ENCODE data around the gene ASXL2. TPM values are rescaled to one million over a fixed set of nuclear protein-coding genes. Genes with fewer than 3 reads are reported as not detected.

Gene ASXL2
- polyA plus RNA-seq, 3 donors: 3.6 to 13.4 (median 7.1) TPM

DNA sequence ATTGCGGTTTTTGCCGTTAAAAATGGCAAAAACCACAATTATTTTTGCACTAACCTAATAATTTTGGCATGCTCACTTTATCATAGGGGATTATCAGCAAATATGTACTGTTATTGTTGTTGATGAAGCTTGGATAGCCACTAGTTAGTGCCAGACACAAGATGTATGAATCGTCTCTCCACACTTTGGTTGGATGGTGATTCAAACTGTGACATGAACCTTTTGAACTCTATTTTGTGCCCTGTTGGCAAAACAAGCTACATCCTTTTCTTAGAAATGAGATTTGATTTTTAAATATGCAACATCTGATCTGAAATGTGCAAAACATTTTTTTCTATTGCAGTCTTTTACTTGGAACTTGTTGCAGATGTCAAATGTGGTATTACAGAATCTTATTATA is 156.1 kb downstream of the ASXL2 start:
- TF ChIP-seq, protein P1, sequence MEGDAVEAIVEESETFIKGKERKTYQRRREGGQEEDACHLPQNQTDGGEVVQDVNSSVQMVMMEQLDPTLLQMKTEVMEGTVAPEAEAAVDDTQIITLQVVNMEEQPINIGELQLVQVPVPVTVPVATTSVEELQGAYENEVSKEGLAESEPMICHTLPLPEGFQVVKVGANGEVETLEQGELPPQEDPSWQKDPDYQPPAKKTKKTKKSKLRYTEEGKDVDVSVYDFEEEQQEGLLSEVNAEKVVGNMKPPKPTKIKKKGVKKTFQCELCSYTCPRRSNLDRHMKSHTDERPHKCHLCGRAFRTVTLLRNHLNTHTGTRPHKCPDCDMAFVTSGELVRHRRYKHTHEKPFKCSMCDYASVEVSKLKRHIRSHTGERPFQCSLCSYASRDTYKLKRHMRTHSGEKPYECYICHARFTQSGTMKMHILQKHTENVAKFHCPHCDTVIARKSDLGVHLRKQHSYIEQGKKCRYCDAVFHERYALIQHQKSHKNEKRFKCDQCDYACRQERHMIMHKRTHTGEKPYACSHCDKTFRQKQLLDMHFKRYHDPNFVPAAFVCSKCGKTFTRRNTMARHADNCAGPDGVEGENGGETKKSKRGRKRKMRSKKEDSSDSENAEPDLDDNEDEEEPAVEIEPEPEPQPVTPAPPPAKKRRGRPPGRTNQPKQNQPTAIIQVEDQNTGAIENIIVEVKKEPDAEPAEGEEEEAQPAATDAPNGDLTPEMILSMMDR (IDR thresholded peaks at IDR 0.05): no peak
- H3K9ac ChIP-seq (ENCODE audit: insufficient read depth, low read length, poor library complexity, severe bottlenecking): no peak overlapping the region
- intact Hi-C loops (cut with micrococcal nuclease): no loop called here
- H3K9me3 ChIP-seq (replicated peaks in 1 of 2; ENCODE audit: control insufficient read depth in 1 of 2, insufficient read depth in 1 of 2, low read length in 2 of 2): no peaks in the 10 kb centered on the region
- Mint-ChIP-seq H3K27ac (no peak overlapping the region), H3K27me3 (ENCODE audit: low read depth in 3 of 3) (peaks cover 2 to 4% (median 2%) of the 10 kb centered on the region in 3 donors), H3K9me3 (peaks cover 0 to 5% (median 0%) of the 10 kb centered on the region in 7 donors), H3K4me3 (no peak overlapping the region), H3K36me3 (no peaks in the 10 kb centered on the region), H3K4me1 (no peaks in the 10 kb centered on the region)
- H4K20me1 ChIP-seq (ENCODE audit: insufficient read depth, low read length): no peaks in the 10 kb centered on the region
- no peak overlapping the region for H2AFZ ChIP-seq (ENCODE audit: insufficient read depth, low read depth, low read length, poor library complexity, severe bottlenecking)
- no peak overlapping the region for H3K4me3 ChIP-seq (replicated peaks in 1 of 3; ENCODE audit: low read depth in 2 of 3, low read length in 3 of 3)
- no peak overlapping the region for H3K4me2 ChIP-seq (replicated peaks; ENCODE audit: extremely low read depth, low read length, poor library complexity, severe bottlenecking)
- H3K36me3 ChIP-seq (replicated peaks in 1 of 2; ENCODE audit: control insufficient read depth in 1 of 2, insufficient read depth in 2 of 2, low read length in 2 of 2): no peaks in the 10 kb centered on the region
- H3K4me1 ChIP-seq (ENCODE audit: control insufficient read depth in 1 of 2, insufficient read depth in 2 of 2, low read length in 2 of 2): no peaks in the 10 kb centered on the region
- H3K79me2 ChIP-seq (ENCODE audit: insufficient read depth, low read length): no peaks in the 10 kb centered on the region
- H3K27me3 ChIP-seq (ENCODE audit: control insufficient read depth in 2 of 2, insufficient read depth in 2 of 2, low read length in 2 of 2): no peaks in the 10 kb centered on the region
- no peak overlapping the region for H3K27ac ChIP-seq (ENCODE audit: low read depth in 1 of 2, low read length in 2 of 2)
- no peak for DNase-seq
- 80% methylated on average over 1 of the region's 3 CpGs for WGBS (ENCODE audit: insufficient coverage)

DNA sequence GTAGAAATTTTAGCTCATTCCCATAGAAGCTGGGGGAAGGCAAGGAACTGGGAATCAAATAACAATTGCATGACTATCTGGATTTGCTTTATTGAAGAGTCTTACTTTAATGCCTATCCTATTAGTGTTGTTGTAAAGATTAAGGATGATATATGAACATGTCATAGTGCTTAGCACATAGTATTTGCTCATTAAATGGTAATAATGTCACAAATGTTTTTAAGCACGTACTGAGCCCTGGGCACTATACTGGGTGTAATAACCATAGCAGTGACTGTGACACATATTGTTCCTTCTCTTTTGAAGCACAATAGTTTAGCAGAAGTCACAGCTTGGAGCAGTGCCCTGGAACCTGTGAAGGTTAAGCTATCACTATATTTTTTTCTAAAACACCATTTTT is 157.7 kb downstream of the ASXL2 start:
- no peak for DNase-seq
- H3K36me3 ChIP-seq (replicated peaks in 1 of 2; ENCODE audit: control insufficient read depth in 1 of 2, insufficient read depth in 2 of 2, low read length in 2 of 2): no peaks in the 10 kb centered on the region
- H3K4me1 ChIP-seq (ENCODE audit: control insufficient read depth in 1 of 2, insufficient read depth in 2 of 2, low read length in 2 of 2): no peaks in the 10 kb centered on the region
- Mint-ChIP-seq H3K27me3 (ENCODE audit: low read depth in 3 of 3) (peaks cover 2 to 4% (median 2%) of the 10 kb centered on the region in 3 donors), H3K4me3 (no peak overlapping the region), H3K36me3 (no peaks in the 10 kb centered on the region), H3K4me1 (no peaks in the 10 kb centered on the region), H3K9me3 (peaks cover 0 to 5% (median 0%) of the 10 kb centered on the region in 7 donors), H3K27ac (no peak overlapping the region)
- TF ChIP-seq, protein P1 (IDR thresholded peaks at IDR 0.05): no peak
- no peaks in the 10 kb centered on the region for H4K20me1 ChIP-seq (ENCODE audit: insufficient read depth, low read length)
- no peaks in the 10 kb centered on the region for H3K27me3 ChIP-seq (ENCODE audit: control insufficient read depth in 2 of 2, insufficient read depth in 2 of 2, low read length in 2 of 2)
- WGBS (ENCODE audit: insufficient coverage): no CpG with 5 or more reads among the region's 1 CpG
- H3K79me2 ChIP-seq (ENCODE audit: insufficient read depth, low read length): no peaks in the 10 kb centered on the region
- H3K4me2 ChIP-seq (replicated peaks; ENCODE audit: extremely low read depth, low read length, poor library complexity, severe bottlenecking): no peak overlapping the region
- H3K4me3 ChIP-seq (replicated peaks in 1 of 3; ENCODE audit: low read depth in 2 of 3, low read length in 3 of 3): no peak overlapping the region
- no peaks in the 10 kb centered on the region for H3K9me3 ChIP-seq (replicated peaks in 1 of 2; ENCODE audit: control insufficient read depth in 1 of 2, insufficient read depth in 1 of 2, low read length in 2 of 2)
- H3K9ac ChIP-seq (ENCODE audit: insufficient read depth, low read length, poor library complexity, severe bottlenecking): no peak overlapping the region
- no peak overlapping the region for H2AFZ ChIP-seq (ENCODE audit: insufficient read depth, low read depth, low read length, poor library complexity, severe bottlenecking)
- no peak overlapping the region for H3K27ac ChIP-seq (ENCODE audit: low read depth in 1 of 2, low read length in 2 of 2)
- intact Hi-C loops (cut with micrococcal nuclease): no loop called here
